DOHH2 (cell line): Measurements from ENCODE around the gene TGM6.

Source experiments
- CTCF ChIP-seq: fragments of 200-600 bp; sonication (generic); IDR thresholded peaks from one replicate; pipeline ENCODE4 v1.5.1; 2014; ENCODE audit warnings: antibody characterized with exemption, mild to moderate bottlenecking, low read depth, low read length; ENCODE audit not compliant: poor library complexity, severe bottlenecking
- EZH2phosphoT487 ChIP-seq: fragments of 200-600 bp; sonication (generic); IDR thresholded peaks from 2 replicates; pipeline ENCODE4 v1.6.1; 2017; ENCODE audit warnings: borderline replicate concordance, mild to moderate bottlenecking, antibody characterized with exemption, low read length, moderate library complexity, mixed read lengths

- no peak for TF ChIP-seq CTCF
- TF ChIP-seq EZH2phosphoT487: no peak
Measured at GRCh38 chr20:2395136-2395535, 14.4 kb downstream of the TGM6 start.
